ENCODE results near the gene KIF7. TPM values are rescaled to one million over a fixed set of nuclear protein-coding genes. Genes with fewer than 3 reads are reported as not detected.
A peak's percentile ranks its signal among the peaks of the same experiment; 100 is the strongest.

The KIF7 gene
- total RNA-seq, 3 donors from 2014 or later: 2.2 to 3.2 (median 2.6) TPM

DNA sequence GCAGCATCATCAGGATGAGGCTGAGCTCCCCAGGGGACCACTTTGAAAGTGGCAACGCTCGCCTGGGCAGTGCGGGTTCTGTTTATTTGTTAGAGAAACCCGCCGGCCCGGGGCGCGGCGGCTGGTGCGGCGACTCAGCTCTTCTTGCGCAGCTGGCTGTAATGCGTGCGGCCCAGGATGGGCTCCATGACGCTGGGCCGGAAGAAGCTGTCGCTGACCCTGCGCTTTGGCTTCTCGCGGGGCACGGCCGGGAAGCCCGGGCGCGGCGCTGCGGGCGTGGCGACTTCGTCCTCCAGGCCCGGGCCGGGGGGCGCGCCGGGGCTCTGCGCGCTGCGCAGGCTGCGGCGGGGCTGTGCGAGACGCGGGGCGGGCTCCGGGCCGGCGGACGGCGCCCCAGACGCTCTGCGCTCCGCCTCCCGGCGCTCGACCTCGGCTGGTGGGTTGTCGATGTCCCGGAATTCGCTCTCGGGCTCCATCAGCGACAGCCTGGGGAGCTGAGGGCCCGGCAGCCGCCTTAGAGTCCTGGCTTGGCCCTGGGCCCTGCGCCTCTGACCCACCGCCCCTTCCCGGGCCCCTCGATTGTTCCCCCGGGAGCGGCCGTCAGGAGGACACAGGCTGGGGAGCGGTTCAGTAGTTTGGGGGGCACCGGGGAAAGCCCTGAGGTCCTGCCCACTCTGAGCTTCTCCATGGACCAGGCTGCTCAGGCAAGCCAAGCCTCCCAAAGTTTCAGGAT lies 10.3 kb upstream of the KIF7 start:
- Mint-ChIP-seq H3K36me3 (ENCODE audit: insufficient read depth) (no peaks in the 10 kb centered on the region), H3K4me3 (no peak overlapping the region), H3K27me3 (ENCODE audit: low read depth) (peaks cover 26% of the 10 kb centered on the region), H3K4me1 (ENCODE audit: low read depth) (peaks cover 3% of the 10 kb centered on the region), H3K9me3 (no peaks in the 10 kb centered on the region)
- DNase-seq (no peak), ATAC-seq (peak; percentile 72)

DNA sequence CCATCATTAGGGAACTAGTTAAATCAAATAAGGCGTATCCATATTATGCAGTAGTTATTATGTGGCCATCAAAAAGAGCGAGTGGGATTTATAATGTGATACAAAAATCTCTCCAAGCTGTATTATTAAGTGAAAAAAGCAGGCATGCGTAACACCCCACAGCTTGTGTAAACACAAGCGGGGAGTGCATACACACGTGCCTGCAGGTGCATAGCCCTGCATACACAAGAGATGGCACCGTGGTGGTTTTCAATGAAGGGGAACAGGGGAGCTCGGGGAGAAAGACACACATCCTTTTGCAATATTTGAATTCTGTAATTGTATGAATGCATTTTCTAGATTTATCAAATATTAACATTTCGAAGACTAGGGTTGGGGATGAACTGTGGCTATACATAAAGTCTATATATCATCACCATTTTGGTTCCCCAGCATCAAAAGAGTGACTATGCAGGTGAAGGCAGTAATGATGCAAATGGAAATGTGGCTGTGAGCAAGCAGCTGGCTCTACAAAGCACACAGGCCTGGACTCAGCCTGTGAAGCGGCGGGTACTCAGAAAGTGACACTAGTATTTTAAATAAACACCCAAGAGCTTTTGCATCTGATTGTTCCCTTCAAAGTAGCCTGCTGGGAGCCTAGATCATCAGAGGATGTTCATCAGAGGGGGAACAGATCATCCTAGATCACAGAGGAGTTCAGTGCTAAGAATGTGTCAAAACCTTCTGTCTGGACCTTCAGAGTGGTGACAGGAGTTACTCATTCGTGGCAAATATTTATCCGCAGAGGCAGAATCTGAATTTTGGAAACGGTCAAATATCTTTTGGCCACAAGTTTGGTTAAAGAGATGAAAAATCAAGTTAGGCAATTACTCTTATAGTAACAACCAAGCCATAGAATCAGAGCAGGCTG lies 9.4 kb upstream of the KIF7 start:
- H3K36me3 Mint-ChIP-seq (ENCODE audit: insufficient read depth): no peaks in the 10 kb centered on the region
- H3K4me3 Mint-ChIP-seq: no peak overlapping the region
- ATAC-seq: no peak
- H3K27me3 Mint-ChIP-seq (ENCODE audit: low read depth): peaks cover 33% of the 10 kb centered on the region
- DNase-seq: no peak
- H3K9me3 Mint-ChIP-seq: no peaks in the 10 kb centered on the region
- H3K4me1 Mint-ChIP-seq (ENCODE audit: low read depth): peaks cover 3% of the 10 kb centered on the region

DNA sequence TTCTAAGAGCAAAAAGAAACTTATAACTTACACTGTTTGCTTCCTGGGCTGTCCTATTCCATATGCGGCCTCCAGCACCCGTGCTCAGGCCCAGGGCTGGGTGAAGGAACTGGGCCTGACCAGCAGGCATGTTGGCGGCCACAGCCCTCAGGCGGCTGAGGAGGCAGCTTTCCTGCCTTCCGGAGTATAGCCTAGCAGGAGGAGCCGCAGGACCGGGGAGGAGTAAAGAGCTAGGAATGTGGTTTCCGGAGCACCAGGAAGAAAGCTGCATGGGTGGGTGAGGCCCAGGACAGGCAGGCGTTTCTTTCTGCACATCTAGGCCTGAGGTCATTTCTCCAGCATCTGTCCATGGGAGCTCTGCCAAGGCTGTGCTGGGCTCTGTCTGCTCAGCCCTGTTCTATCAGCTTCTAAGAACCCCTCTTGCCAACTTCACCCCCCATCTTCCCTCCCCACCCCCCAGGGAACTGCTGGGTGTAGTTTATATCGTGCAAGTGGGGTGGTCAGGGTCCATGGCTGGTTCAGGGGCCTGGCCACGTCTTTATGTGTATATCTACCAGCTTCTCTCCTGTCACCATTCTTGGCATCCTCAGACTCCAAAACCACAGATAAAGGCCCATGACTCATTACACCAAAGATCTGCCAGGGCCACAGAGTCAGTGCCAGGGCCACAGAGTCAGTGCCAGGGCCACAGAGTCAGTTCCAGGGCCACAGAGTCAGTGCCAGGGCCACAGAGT lies 7.8 kb upstream of the KIF7 start:
- peaks cover 3% of the 10 kb centered on the region for H3K4me1 Mint-ChIP-seq (ENCODE audit: low read depth)
- no peaks in the 10 kb centered on the region for H3K36me3 Mint-ChIP-seq (ENCODE audit: insufficient read depth)
- ATAC-seq: no peak
- H3K9me3 Mint-ChIP-seq: no peaks in the 10 kb centered on the region
- peaks cover 41% of the 10 kb centered on the region for H3K27me3 Mint-ChIP-seq (ENCODE audit: low read depth)
- H3K4me3 Mint-ChIP-seq: no peak overlapping the region
- no peak for DNase-seq

DNA sequence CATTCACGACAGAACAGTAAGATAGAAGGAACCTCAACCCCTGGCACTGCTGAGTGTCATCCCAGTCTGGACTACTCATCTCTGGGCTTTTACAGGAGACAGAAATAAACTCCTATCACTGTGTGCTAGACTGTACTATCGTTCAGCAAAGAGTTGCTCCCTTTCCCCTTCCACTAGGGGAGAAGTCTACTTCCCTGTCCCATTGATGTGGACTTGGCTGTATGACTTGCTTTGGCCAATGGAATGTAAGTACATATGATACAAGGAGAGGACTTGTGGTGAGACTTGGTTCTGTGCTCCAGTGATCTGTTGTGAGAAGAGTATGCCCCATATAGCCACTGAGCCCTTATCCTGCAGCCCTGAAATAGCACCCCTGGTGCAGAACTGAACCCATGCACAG lies 5.3 kb upstream of the KIF7 start:
- ATAC-seq: no peak
- Mint-ChIP-seq H3K4me3 (no peak overlapping the region), H3K4me1 (ENCODE audit: low read depth) (peaks cover 7% of the 10 kb centered on the region), H3K9me3 (no peaks in the 10 kb centered on the region), H3K27me3 (ENCODE audit: low read depth) (peaks cover 45% of the 10 kb centered on the region), H3K36me3 (ENCODE audit: insufficient read depth) (no peaks in the 10 kb centered on the region)
- no peak for DNase-seq

DNA sequence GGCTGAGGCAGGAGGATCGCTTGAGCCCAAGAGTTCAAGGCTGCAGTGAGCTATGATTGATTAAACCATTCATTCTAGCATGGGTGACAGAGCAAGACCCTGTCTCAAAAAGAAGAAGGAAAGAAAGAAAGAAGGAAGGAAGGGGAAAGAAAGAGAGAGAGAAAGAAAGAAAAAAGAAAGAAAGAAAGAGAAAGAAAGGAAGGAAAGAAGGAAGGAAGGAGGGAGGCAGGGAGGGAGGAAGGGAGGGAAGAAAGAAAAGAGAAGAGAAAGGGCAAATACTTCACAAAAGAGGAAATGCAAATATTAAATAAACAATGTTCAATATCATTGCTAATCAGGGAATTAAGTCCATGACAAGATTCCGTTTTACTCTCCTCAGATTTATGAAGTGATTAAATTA lies 4.0 kb upstream of the KIF7 start:
- ATAC-seq (no peak), DNase-seq (no peak)
- peaks cover 44% of the 10 kb centered on the region for H3K27me3 Mint-ChIP-seq (ENCODE audit: low read depth)
- no peaks in the 10 kb centered on the region for H3K9me3 Mint-ChIP-seq
- no peaks in the 10 kb centered on the region for H3K36me3 Mint-ChIP-seq (ENCODE audit: insufficient read depth)
- peaks cover 10% of the 10 kb centered on the region for H3K4me1 Mint-ChIP-seq (ENCODE audit: low read depth)
- H3K4me3 Mint-ChIP-seq: no peak overlapping the region

DNA sequence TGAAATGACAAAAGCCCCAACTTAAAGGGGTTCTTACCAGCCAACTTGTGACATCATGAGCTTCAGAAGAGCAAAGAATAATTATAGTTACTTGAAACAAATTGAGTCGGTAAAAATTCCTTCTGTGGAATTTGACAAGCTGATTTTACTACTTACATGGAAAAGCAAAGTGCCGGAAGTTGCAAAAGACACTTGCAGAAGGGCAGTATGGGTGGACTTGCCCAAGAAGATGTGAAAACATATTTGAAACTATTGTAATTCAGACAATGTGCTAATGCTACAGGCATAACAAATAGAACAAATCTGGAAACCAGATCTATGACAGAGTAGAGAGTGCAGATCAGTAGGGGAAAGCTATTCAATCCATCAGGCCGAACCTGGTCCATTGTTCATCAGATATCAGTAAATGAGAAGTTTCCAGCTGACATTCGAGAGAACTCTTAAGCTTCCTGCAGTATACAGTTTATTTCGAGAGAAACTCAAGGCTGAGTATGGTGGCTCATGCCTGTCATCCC lies 2.5 kb upstream of the KIF7 start:
- no peak for DNase-seq
- Mint-ChIP-seq H3K9me3 (no peaks in the 10 kb centered on the region), H3K4me1 (ENCODE audit: low read depth) (peaks cover 11% of the 10 kb centered on the region), H3K4me3 (no peak overlapping the region), H3K36me3 (ENCODE audit: insufficient read depth) (no peaks in the 10 kb centered on the region), H3K27me3 (ENCODE audit: low read depth) (peaks cover 52% of the 10 kb centered on the region)
- ATAC-seq: no peak

DNA sequence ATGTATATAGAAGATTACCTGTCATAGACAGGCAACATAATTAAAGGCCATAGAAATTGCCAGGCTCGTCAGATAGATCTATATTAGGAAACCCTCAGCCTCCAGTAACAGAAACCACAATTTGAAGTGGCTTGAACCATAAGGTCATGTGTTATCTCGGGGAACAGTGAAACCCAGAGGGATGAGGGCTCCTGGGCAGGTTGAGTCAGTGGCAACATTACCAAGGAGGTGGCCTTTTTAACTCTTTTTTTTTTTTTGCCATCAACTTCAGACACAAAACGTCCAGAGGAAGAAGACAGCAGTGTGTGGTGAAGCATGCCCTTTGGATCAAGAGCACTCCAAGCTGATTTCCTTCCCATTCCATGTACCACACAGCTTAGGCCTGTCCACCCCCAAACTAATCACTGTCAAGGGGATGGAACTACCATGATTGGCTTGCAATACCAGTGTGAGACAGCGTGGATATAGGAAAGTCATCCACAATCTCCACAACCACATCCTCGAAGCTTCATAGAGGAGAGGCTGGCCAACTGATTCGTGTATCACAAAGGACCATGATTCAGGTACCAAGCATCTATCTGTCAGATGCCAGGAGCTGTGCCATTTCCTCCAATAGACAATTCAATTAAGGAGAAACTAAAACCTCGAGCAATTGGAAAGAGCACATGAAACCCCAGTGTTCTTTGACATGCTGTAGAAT lies 999 bp upstream of the KIF7 start:
- no peak for ATAC-seq
- H3K9me3 Mint-ChIP-seq: no peaks in the 10 kb centered on the region
- peaks cover 57% of the 10 kb centered on the region for H3K27me3 Mint-ChIP-seq (ENCODE audit: low read depth)
- H3K4me1 Mint-ChIP-seq (ENCODE audit: low read depth): peaks cover 11% of the 10 kb centered on the region
- no peak for DNase-seq
- peak overlapping the region; percentile 66 for H3K4me3 Mint-ChIP-seq
- no peaks in the 10 kb centered on the region for H3K36me3 Mint-ChIP-seq (ENCODE audit: insufficient read depth)

DNA sequence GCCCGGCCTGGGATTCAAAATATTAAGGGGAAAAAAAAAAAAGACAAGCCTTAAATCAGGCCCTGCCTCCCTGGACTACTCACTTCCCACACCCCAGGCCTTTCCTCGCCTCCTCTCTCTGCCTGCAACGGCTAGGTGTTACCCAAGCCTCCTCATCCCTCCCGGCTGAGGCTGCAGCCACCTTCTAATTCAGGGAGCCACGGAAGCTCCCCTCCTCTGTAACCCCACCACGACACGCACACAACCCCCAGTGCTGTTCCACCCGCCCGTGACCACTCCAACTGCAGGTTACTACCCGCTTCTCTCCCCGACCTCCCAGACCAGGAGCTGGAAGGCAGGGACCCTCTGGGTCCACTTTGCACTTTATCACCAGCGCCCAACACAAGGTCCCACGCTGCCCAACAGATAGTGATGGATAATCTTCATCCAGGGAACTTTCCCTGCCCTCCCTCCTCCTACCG lies 936 bp downstream of the KIF7 start:
- peaks cover 46% of the 10 kb centered on the region for H3K27me3 Mint-ChIP-seq (ENCODE audit: low read depth)
- peaks cover 11% of the 10 kb centered on the region for H3K4me1 Mint-ChIP-seq (ENCODE audit: low read depth)
- H3K9me3 Mint-ChIP-seq: no peaks in the 10 kb centered on the region
- DNase-seq (no peak), ATAC-seq (no peak)
- no peaks in the 10 kb centered on the region for H3K36me3 Mint-ChIP-seq (ENCODE audit: insufficient read depth)
- peak overlapping the region; percentile 57 for H3K4me3 Mint-ChIP-seq

DNA sequence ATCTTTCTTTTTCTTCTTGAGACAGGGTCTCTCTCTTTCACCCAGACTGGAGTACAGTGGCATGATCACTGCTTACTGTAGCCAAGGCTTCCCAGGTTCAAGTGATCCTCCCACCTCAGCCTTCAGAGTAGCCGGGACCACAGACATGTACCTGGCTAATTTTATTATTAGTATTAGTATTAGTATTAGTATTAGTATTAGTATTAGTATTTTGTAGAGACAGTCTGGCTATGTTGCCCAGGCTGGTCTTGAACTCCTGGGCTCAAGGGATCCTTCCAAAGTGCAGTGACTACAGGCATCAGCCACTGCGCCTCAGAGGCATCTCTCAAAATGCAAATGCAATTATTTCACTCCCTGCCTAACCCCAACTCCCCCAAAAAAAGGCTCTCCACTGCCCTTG lies 1.7 kb downstream of the KIF7 start:
- H3K4me3 Mint-ChIP-seq: no peak overlapping the region
- ATAC-seq: no peak
- no peak for DNase-seq
- H3K9me3 Mint-ChIP-seq: no peaks in the 10 kb centered on the region
- H3K4me1 Mint-ChIP-seq (ENCODE audit: low read depth): peaks cover 11% of the 10 kb centered on the region
- no peaks in the 10 kb centered on the region for H3K36me3 Mint-ChIP-seq (ENCODE audit: insufficient read depth)
- peaks cover 44% of the 10 kb centered on the region for H3K27me3 Mint-ChIP-seq (ENCODE audit: low read depth)

DNA sequence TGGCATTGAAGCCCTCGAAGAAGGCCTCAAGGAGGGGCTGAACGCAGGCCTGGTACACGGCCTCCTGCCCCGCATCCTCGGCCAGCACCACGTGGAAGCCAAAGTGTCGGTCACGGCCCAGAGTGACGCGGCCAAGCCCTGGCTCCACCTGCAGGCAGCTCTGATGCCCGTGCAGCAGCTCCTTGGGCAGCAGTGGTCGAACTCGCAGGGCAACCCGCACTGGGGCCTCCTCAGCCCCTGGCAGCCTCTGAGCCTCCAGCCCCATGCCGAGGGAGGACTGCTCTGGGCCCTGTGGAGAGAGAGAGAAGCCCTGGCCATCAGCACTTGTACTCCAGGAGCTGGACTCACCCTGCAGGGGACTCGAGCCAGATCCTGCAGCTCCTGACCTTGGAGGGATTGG lies 2.6 kb downstream of the KIF7 start:
- ATAC-seq (no peak), DNase-seq (no peak)
- Mint-ChIP-seq H3K9me3 (no peaks in the 10 kb centered on the region), H3K36me3 (ENCODE audit: insufficient read depth) (no peaks in the 10 kb centered on the region), H3K4me1 (ENCODE audit: low read depth) (peaks cover 11% of the 10 kb centered on the region), H3K27me3 (ENCODE audit: low read depth) (peaks cover 40% of the 10 kb centered on the region), H3K4me3 (no peak overlapping the region)

DNA sequence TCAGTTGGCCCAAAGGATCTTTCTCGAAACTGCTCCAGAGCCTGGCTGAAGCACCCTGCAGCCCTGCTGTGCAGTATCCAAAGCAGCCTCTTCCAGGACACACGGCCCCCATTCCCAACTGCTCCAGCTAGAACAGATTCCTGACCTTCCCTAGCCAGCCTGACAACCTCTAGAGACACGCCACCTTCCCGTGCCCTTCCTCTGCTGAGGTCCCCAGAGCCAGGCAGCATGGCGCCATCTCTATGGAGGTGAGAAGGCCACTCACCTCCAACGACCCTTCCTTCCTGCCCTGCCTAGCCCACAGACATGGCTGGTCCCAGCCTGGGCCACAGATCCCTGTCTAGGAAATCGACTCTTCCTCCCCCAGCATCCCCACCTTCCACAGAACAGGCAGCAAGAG lies 3.1 kb downstream of the KIF7 start:
- no peak for ATAC-seq

DNA sequence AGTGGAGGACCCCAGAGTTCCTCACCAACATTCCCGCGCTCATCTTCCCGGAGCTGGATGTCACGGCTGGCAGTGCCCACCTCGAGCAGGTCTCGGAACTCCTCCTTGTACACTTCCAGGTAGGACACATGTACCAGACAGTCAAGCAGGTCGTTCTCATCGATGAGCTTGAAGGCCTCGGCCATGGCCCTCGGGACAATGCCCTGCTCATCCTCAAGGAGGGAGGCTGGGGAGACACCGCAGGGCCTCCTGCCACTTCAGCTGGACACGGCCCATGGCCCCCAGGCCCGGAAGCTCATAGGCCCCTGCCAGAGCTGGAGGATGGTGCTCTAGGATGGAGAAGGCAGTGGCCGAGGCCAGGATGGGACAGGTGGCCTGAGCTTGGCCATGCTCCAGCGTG lies 5.6 kb downstream of the KIF7 start:
- Mint-ChIP-seq H3K4me3 (no peak overlapping the region), H3K27me3 (ENCODE audit: low read depth) (peaks cover 28% of the 10 kb centered on the region), H3K4me1 (ENCODE audit: low read depth) (peaks cover 5% of the 10 kb centered on the region), H3K36me3 (ENCODE audit: insufficient read depth) (no peaks in the 10 kb centered on the region), H3K9me3 (no peaks in the 10 kb centered on the region)
- DNase-seq: no peak
- no peak for ATAC-seq

More for the DNA sequence above, 3.1 kb downstream of the KIF7 start:
- Mint-ChIP-seq H3K4me3 (no peak overlapping the region), H3K4me1 (ENCODE audit: low read depth) (peaks cover 11% of the 10 kb centered on the region), H3K27me3 (ENCODE audit: low read depth) (peaks cover 39% of the 10 kb centered on the region), H3K9me3 (no peaks in the 10 kb centered on the region), H3K36me3 (ENCODE audit: insufficient read depth) (no peaks in the 10 kb centered on the region)
- DNase-seq: no peak

DNA sequence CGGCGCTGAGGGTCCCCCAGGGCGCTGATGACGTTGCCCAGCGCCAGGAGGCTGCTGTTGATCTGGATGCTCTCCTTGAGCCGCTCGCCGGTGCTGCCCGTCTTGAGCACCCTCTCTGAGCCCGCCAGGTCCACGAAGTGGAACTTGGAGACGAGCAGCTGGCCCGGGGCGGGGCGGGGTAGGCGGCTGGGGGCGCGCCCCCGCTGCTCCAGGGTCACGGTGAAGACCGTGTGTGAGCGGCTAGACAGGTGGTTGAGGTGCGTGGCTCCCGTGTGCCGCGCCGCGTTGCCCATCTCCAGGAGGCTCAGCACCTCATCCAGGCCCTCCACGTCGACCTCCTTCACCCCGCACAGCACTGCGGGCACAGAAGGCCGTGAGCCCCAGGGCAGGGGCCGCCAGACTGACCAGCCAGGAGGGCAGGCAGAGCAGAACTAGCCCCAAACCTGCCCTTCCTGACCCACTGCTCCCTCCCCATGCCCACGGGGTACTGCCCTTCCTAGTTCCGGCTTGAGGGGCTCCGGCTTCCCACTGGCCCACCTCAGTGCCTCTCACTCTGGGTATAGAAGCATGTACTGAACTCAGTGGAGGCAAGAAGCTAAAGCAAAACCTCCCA lies 6.1 kb downstream of the KIF7 start:
- DNase-seq: no peak
- Mint-ChIP-seq H3K27me3 (ENCODE audit: low read depth) (peaks cover 22% of the 10 kb centered on the region), H3K4me3 (no peak overlapping the region), H3K4me1 (ENCODE audit: low read depth) (no peaks in the 10 kb centered on the region), H3K9me3 (no peaks in the 10 kb centered on the region), H3K36me3 (ENCODE audit: insufficient read depth) (no peaks in the 10 kb centered on the region)
- ATAC-seq: no peak
